ENCODE results near the gene KRTAP17-1.

GRCh38 chr17:41287050-41287449 is 28.5 kb downstream of the KRTAP17-1 start:
- TF ChIP-seq CTCF (IDR thresholded peaks at IDR 0.05) (no peak), POLR2A (IDR thresholded peaks at IDR 0.05) (no peak)

Measured in thyroid gland (tissue), 4 donors.